ENCODE results near the gene BEST1. TPM values are rescaled to one million over a fixed set of nuclear protein-coding genes. Genes with fewer than 3 reads are reported as not detected.

Gene BEST1
- total and polyA plus RNA-seq, 2 donors (not counting 3 experiments of a cell fraction or from before 2014, with no cell fraction given), result 0.04 TPM; not detected in 1

- no peak overlapping the region for H3K4me2 ChIP-seq (ENCODE audit: insufficient read depth, low read length)
- H3K4me3 ChIP-seq (replicated peaks in 1 of 3; ENCODE audit: insufficient read depth in 1 of 3, low read depth in 1 of 3, low read length in 3 of 3), result no peak overlapping the region
- ChIA-PET CTCF (interaction anchor here (0.6 to 16.0 kb wide), 5 partner anchors 8 to 202 kb away, joined by 3 to 416 read pairs (median 7); no protein-coding TSS in a partner anchor), POLR2A (no interaction called here)
- FAIRE-seq (no peak), DNase-seq (ENCODE audit: low read depth, low spot score) (no peak)
- no peak overlapping the region for H3K9ac ChIP-seq (replicated peaks; ENCODE audit: extremely low read depth, insufficient read depth, low read length)
- no peaks in the 10 kb centered on the region for H3K9me1 ChIP-seq (replicated peaks; ENCODE audit: control insufficient read depth, extremely low read depth, insufficient read depth, low read length)
- no peaks in the 10 kb centered on the region for H3K27me3 ChIP-seq (ENCODE audit: control insufficient read depth in 2 of 2, insufficient read depth in 2 of 2, low read length in 2 of 2)
- H3K79me2 ChIP-seq (ENCODE audit: control insufficient read depth, insufficient read depth, low read length), result no peaks in the 10 kb centered on the region
- no peaks in the 10 kb centered on the region for H3K4me1 ChIP-seq (ENCODE audit: control insufficient read depth, extremely low read depth, insufficient read depth, low read length)
- intact Hi-C loops (cut with micrococcal nuclease), result no loop called here
- no peaks in the 10 kb centered on the region for H4K20me1 ChIP-seq (replicated peaks; ENCODE audit: control insufficient read depth, extremely low read depth, insufficient read depth, low read length)
- BruUV-seq (replicated peaks), result no TSS peak
- no peaks in the 10 kb centered on the region for H3K9me3 ChIP-seq (replicated peaks; ENCODE audit: control insufficient read depth, insufficient read depth, low read length)
- dilution Hi-C loops (cut with MboI; ENCODE audit: extremely low pct_ligation_motif_present, low sequenced_read_pairs), result no loop called here
- H3K27ac ChIP-seq (ENCODE audit: insufficient read depth, low read depth, low read length), result no peak overlapping the region
- TF ChIP-seq MAX (IDR thresholded peaks at IDR 0.05; ENCODE audit: insufficient read depth, insufficient read length) (no peak), EZH2 (IDR thresholded peaks at IDR 0.05; ENCODE audit: borderline replicate concordance, low read depth, low read length, severe bottlenecking) (no peak), JUN (IDR thresholded peaks at IDR 0.05; ENCODE audit: borderline replicate concordance, insufficient read depth, insufficient read length, low read depth) (no peak), POLR2A (IDR thresholded peaks at IDR 0.05; ENCODE audit: low read depth, low read length) (no peak), FOS (IDR thresholded peaks at IDR 0.05; ENCODE audit: borderline replicate concordance, insufficient read depth, low read length) (no peak), POLR2AphosphoS5 (IDR thresholded peaks at IDR 0.05; ENCODE audit: insufficient read depth, low read depth, low read length) (no peak), CTCF (IDR thresholded peaks at IDR 0.05; ENCODE audit: extremely low read depth in 1 of 2, insufficient read depth in 1 of 2, low read depth in 1 of 2, low read length in 2 of 2) (no peak), MYC (IDR thresholded peaks at IDR 0.05; ENCODE audit: low read depth, low read length) (no peak), GATA2 (IDR thresholded peaks at IDR 0.05; ENCODE audit: insufficient read depth, insufficient read length, low read depth, low read length) (no peak)
- no peaks in the 10 kb centered on the region for H3K36me3 ChIP-seq (ENCODE audit: control insufficient read depth in 2 of 2, extremely low read depth in 1 of 2, insufficient read depth in 2 of 2, low read length in 2 of 2)
- no peak overlapping the region for H2AFZ ChIP-seq (ENCODE audit: low read depth, low read length)
Measured at GRCh38 chr11:61906522-61906909, 43.6 kb upstream of the BEST1 start.
